Nephron progenitor cell (in vitro differentiated cells): ENCODE results near the gene C1QA.

ENCODE experiments used
- DNase-seq: peaks from one replicate; pipeline ENCODE4 v3.0.0; 2021
- H3K27ac Mint-ChIP-seq: 2 replicates; pipeline ENCODE4 v1.8.0; 2021; ENCODE audit warnings: mild to moderate bottlenecking, moderate library complexity, mixed read lengths
- H3K27me3 Mint-ChIP-seq: 2 replicates; pipeline ENCODE4 v1.8.0; 2021; ENCODE audit warnings: mild to moderate bottlenecking, low read depth, mixed read lengths; ENCODE audit not compliant: poor library complexity
- H3K36me3 Mint-ChIP-seq: 2 replicates; pipeline ENCODE4 v1.8.0; 2021; ENCODE audit warnings: low read depth, mixed read lengths
- H3K4me1 Mint-ChIP-seq: 2 replicates; pipeline ENCODE4 v1.8.0; 2021; ENCODE audit warnings: mixed read lengths
- H3K4me3 Mint-ChIP-seq: 2 replicates; pipeline ENCODE4 v1.8.0; 2021; ENCODE audit warnings: mild to moderate bottlenecking, moderate library complexity, mixed read lengths
- H3K9me3 Mint-ChIP-seq: 2 replicates; pipeline ENCODE4 v1.8.0; 2021; ENCODE audit warnings: mild to moderate bottlenecking, moderate library complexity, mixed read lengths
- CTCF ChIP-seq: fragments of 200-600 bp; sonication (generic); IDR thresholded peaks from 2 replicates; pipeline ENCODE4 v1.5.0; 2021; ENCODE audit warnings: antibody characterized with exemption

Gene C1QA

GRCh38 chr1:22643928-22644327 lies 7.5 kb downstream of the C1QA start:
- H3K27ac Mint-ChIP-seq = no peak overlapping the region
- no peak for TF ChIP-seq CTCF
- H3K4me3 Mint-ChIP-seq = no peak overlapping the region

GRCh38 chr1:22645931-22646330 lies 9.5 kb downstream of the C1QA start:
- H3K4me1 Mint-ChIP-seq = no peaks in the 10 kb centered on the region

More at GRCh38 chr1:22643928-22644327, 7.5 kb downstream of the C1QA start:
- Mint-ChIP-seq H3K36me3 (no peaks in the 10 kb centered on the region), H3K27me3 (peaks cover 51% of the 10 kb centered on the region), H3K9me3 (no peaks in the 10 kb centered on the region), H3K4me1 (no peaks in the 10 kb centered on the region)
- no peak for DNase-seq

GRCh38 chr1:22646384-22646783 lies 10.0 kb downstream of the C1QA start:
- TF ChIP-seq CTCF = no peak
- Mint-ChIP-seq H3K4me1 (no peaks in the 10 kb centered on the region), H3K36me3 (no peaks in the 10 kb centered on the region), H3K9me3 (no peaks in the 10 kb centered on the region), H3K27me3 (peaks cover 37% of the 10 kb centered on the region), H3K27ac (no peak overlapping the region), H3K4me3 (no peak overlapping the region)
- no peak for DNase-seq

More at GRCh38 chr1:22645931-22646330, 9.5 kb downstream of the C1QA start:
- Mint-ChIP-seq H3K4me3 (no peak overlapping the region), H3K27ac (no peak overlapping the region), H3K36me3 (no peaks in the 10 kb centered on the region), H3K9me3 (no peaks in the 10 kb centered on the region), H3K27me3 (peaks cover 39% of the 10 kb centered on the region)
- TF ChIP-seq CTCF = no peak
- DNase-seq = no peak

GRCh38 chr1:22650089-22650693 lies 13.8 kb downstream of the C1QA start:
- no peak for TF ChIP-seq CTCF
- Mint-ChIP-seq H3K27ac (no peak overlapping the region), H3K4me1 (peaks cover 12% of the 10 kb centered on the region), H3K36me3 (no peaks in the 10 kb centered on the region), H3K9me3 (no peaks in the 10 kb centered on the region), H3K4me3 (no peak overlapping the region), H3K27me3 (peaks cover 39% of the 10 kb centered on the region)
- DNase-seq = no peak

- Mint-ChIP-seq H3K4me3 (no peak overlapping the region), H3K4me1 (peaks cover 12% of the 10 kb centered on the region), H3K27me3 (peaks cover 45% of the 10 kb centered on the region), H3K36me3 (no peaks in the 10 kb centered on the region), H3K27ac (peak overlapping the region; percentile 52), H3K9me3 (no peaks in the 10 kb centered on the region)
- no peak for TF ChIP-seq CTCF
- DNase-seq = no peak
Observed at GRCh38 chr1:22651941-22652856, 15.8 kb downstream of the C1QA start.
